Activated naive CD4-positive, alpha-beta T cell treated with anti-CD3 and anti-CD28 coated beads, Interleukin-2, amount 50 U/mL, for 16 hours (primary cell): ENCODE results near the gene WIZ.
"Not testable (repeated sequence)": the region's sequence is repeated elsewhere in the genome, so short reads cannot be mapped to it uniquely, and the experiment has no call there.

Source experiments
- DNase-seq: peaks from one replicate; pipeline ENCODE4 v3.0.0-alpha.2; 2020

Gene WIZ

GRCh38 chr19:15427350-15427700 is 22.4 kb downstream of the WIZ start:
- DNase-seq: no peak

GRCh38 chr19:15426485-15427349 is 23.0 kb downstream of the WIZ start:
- DNase-seq: no peak

- DNase-seq: no peak
Observed at GRCh38 chr19:15425321-15425950, 24.3 kb downstream of the WIZ start.

- no peak for DNase-seq
Observed at GRCh38 chr19:15424692-15425272, 25.0 kb downstream of the WIZ start.

GRCh38 chr19:15424121-15424520 is 25.6 kb downstream of the WIZ start:
- DNase-seq: no peak

- no peak for DNase-seq
Observed at GRCh38 chr19:15423130-15423529, 26.6 kb downstream of the WIZ start.

- DNase-seq: no peak
Observed at GRCh38 chr19:15422296-15423075, 27.3 kb downstream of the WIZ start.

GRCh38 chr19:15421721-15422260 is 28.0 kb downstream of the WIZ start:
- DNase-seq: no peak

- no peak for DNase-seq
Observed at GRCh38 chr19:15421136-15421695, 28.5 kb downstream of the WIZ start.

GRCh38 chr19:15419413-15420025 is 30.2 kb downstream of the WIZ start:
- DNase-seq: no peak

- peak; percentile 99 for DNase-seq
Observed at GRCh38 chr19:15418579-15419412, 31.0 kb downstream of the WIZ start, which contains the start of gene AKAP8L. Gene AKAP8L, minus strand, starts transcription at chr19:15418988. Its CDS starts 65 bp downstream, at chr19:15418923.

GRCh38 chr19:15418231-15418578 is 31.6 kb downstream of the WIZ start:
- no peak for DNase-seq

GRCh38 chr19:15417699-15418098 is 32.1 kb downstream of the WIZ start:
- no peak for DNase-seq

- DNase-seq: no peak
Observed at GRCh38 chr19:15412832-15413231, 36.9 kb downstream of the WIZ start.

- DNase-seq: not testable (repeated sequence)
Observed at GRCh38 chr19:15411351-15411750, 38.4 kb downstream of the WIZ start.

- no peak for DNase-seq
Observed at GRCh38 chr19:15404780-15405211, 45.0 kb downstream of the WIZ start.

- no peak for DNase-seq
Observed at GRCh38 chr19:15404097-15404779, 45.5 kb downstream of the WIZ start.

- DNase-seq: no peak
Observed at GRCh38 chr19:15403151-15403531, 46.6 kb downstream of the WIZ start.

- DNase-seq: no peak
Observed at GRCh38 chr19:15402411-15403150, 47.2 kb downstream of the WIZ start.

- no peak for DNase-seq
Observed at GRCh38 chr19:15401397-15401710, 48.4 kb downstream of the WIZ start.
